GM18520 (cell line): ENCODE measurements around the gene CBX5.
A peak's percentile ranks its signal among the peaks of the same experiment; 100 is the strongest.
"Not testable (repeated sequence)": the region's sequence is repeated elsewhere in the genome, so short reads cannot be mapped to it uniquely, and the experiment has no call there.

ENCODE experiments used
- ATAC-seq: cut with Tn5 transposase; IDR thresholded peaks from one replicate; pipeline ENCODE4 v1.9.1; 2021; ENCODE audit not compliant: unreplicated experiment

The CBX5 gene

GRCh38 chr12:54294953-54295566, 15.1 kb upstream of the CBX5 start:
- no peak for ATAC-seq

GRCh38 chr12:54294152-54294952, 14.4 kb upstream of the CBX5 start:
- ATAC-seq = no peak

- ATAC-seq = no peak
These were observed 13.0 kb upstream of the CBX5 start for GRCh38 chr12:54292931-54293241.

GRCh38 chr12:54292083-54292930, 12.4 kb upstream of the CBX5 start:
- ATAC-seq = no peak

GRCh38 chr12:54287261-54288157, 7.6 kb upstream of the CBX5 start:
- ATAC-seq = no peak

- ATAC-seq = no peak
These were observed 6.4 kb upstream of the CBX5 start for GRCh38 chr12:54286042-54287030.

GRCh38 chr12:54285150-54286041, 5.5 kb upstream of the CBX5 start:
- ATAC-seq = no peak

- not testable (repeated sequence) for ATAC-seq
These were observed 4.3 kb upstream of the CBX5 start for GRCh38 chr12:54284070-54284780.

- ATAC-seq = no peak
These were observed 3.1 kb upstream of the CBX5 start for GRCh38 chr12:54282949-54283593.

GRCh38 chr12:54281694-54282093, 1.8 kb upstream of the CBX5 start:
- ATAC-seq = not testable (repeated sequence)

- ATAC-seq = not testable (repeated sequence)
These were observed 1.3 kb upstream of the CBX5 start for GRCh38 chr12:54281261-54281638.

- ATAC-seq = peak; percentile 78
These were observed 742 bp upstream of the CBX5 start, which contains the start of gene HNRNPA1 for GRCh38 chr12:54280468-54281260. HNRNPA1 (plus strand) TSS chr12:54280726; CDS start chr12:54280808, 82 bp downstream.

- no peak for ATAC-seq
These were observed 693 bp downstream of the CBX5 start for GRCh38 chr12:54279227-54279631.

- ATAC-seq = no peak
These were observed 2.1 kb downstream of the CBX5 start for GRCh38 chr12:54277823-54278276.

- ATAC-seq = no peak
These were observed 3.6 kb downstream of the CBX5 start for GRCh38 chr12:54276368-54276767.

GRCh38 chr12:54273981-54274380, 5.9 kb downstream of the CBX5 start:
- no peak for ATAC-seq
